GM10248 (cell line): ENCODE measurements around the gene PLEKHH3.

Experiments used
- CTCF ChIA-PET: fragments of 300-600 bp; sonication (Branson Sonifier 250); formaldehyde crosslinking; extraction: SDS; loops from one replicate; lab custom pipeline; 2021; ENCODE audit warnings: antibody characterized with exemption; lab: Yijun Ruan, JAX
- POLR2A ChIA-PET: fragments of 350-650 bp; sonication (Branson Sonifier 250); formaldehyde crosslinking; extraction: SDS; loops from one replicate; lab custom pipeline; 2020; ENCODE audit warnings: antibody characterized with exemption; lab: Yijun Ruan, JAX
- DNase-seq: peaks from one replicate; pipeline ENCODE4 v3.0.0; 2012; ENCODE audit errors: extremely low spot score
- TF ChIP-seq, protein P1 (sequence below): IDR thresholded peaks from 2 replicates; pipeline ENCODE4 v1.5.1; 2012; ENCODE audit warnings: mild to moderate bottlenecking, low read depth; ENCODE audit errors: extremely low read depth, missing control alignments, control extremely low read depth

The PLEKHH3 gene

DNA sequence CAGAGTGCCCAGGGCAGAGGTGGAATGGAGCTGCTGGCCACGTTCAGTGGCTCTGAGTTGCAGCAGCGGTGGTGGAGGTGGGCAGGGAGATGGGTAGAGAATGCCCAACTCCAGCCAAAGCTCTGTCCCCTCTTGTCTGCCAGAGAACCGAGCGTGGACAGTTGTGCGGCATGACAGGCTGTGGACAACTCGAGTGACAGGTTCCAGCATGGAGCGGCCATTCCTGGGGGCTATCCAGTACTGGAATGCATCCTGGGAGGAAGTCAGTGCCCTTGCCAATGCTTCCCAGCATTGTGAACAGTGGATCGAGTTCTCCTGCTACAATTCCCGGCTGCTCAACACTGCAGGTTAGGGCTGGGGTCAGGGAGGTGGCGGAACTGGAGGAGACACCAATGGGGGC lies 13.8 kb upstream of the PLEKHH3 start:
- TF ChIP-seq, protein P1, sequence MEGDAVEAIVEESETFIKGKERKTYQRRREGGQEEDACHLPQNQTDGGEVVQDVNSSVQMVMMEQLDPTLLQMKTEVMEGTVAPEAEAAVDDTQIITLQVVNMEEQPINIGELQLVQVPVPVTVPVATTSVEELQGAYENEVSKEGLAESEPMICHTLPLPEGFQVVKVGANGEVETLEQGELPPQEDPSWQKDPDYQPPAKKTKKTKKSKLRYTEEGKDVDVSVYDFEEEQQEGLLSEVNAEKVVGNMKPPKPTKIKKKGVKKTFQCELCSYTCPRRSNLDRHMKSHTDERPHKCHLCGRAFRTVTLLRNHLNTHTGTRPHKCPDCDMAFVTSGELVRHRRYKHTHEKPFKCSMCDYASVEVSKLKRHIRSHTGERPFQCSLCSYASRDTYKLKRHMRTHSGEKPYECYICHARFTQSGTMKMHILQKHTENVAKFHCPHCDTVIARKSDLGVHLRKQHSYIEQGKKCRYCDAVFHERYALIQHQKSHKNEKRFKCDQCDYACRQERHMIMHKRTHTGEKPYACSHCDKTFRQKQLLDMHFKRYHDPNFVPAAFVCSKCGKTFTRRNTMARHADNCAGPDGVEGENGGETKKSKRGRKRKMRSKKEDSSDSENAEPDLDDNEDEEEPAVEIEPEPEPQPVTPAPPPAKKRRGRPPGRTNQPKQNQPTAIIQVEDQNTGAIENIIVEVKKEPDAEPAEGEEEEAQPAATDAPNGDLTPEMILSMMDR, result no peak
- CTCF ChIA-PET, result interaction anchor here (1.6 kb wide), 1 partner anchor 11 kb away, joined by 7 read pairs; no protein-coding TSS in a partner anchor
- DNase-seq, result no peak
- POLR2A ChIA-PET, result interaction anchor here (0.5 kb wide), 1 partner anchor 44 kb away, joined by 7 read pairs; no protein-coding TSS in a partner anchor

DNA sequence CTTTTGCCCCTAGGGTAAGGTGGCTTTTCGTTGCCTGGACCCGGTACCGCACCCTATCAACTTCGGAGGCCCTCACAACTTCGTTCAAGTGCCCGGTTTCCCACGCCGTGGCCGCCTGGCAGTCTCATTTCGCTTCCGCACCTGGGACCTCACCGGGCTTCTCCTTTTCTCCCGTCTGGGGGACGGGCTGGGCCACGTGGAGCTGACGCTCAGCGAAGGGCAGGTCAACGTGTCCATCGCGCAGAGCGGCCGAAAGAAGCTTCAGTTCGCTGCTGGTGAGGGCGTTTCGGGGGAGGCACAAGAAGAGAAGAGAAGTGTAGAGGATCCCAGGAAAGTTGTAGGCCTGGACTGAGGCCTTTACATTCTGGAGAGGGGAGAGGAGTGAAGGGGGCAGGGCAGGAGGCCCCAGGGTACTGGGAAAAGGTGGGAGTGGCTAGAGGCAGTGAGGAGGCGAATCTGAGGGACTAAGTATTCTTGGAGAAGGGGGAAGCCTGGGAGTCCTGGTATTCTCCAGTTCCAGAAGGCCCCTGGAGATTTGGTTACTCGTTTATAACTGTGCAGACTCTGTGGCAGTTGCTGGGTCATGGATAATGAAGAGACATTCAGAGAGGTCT lies 11.0 kb upstream of the PLEKHH3 start:
- POLR2A ChIA-PET, result no interaction called here
- CTCF ChIA-PET, result interaction anchor here (0.7 kb wide), 1 partner anchor 76 kb away, joined by 3 read pairs; no protein-coding TSS in a partner anchor

DNA sequence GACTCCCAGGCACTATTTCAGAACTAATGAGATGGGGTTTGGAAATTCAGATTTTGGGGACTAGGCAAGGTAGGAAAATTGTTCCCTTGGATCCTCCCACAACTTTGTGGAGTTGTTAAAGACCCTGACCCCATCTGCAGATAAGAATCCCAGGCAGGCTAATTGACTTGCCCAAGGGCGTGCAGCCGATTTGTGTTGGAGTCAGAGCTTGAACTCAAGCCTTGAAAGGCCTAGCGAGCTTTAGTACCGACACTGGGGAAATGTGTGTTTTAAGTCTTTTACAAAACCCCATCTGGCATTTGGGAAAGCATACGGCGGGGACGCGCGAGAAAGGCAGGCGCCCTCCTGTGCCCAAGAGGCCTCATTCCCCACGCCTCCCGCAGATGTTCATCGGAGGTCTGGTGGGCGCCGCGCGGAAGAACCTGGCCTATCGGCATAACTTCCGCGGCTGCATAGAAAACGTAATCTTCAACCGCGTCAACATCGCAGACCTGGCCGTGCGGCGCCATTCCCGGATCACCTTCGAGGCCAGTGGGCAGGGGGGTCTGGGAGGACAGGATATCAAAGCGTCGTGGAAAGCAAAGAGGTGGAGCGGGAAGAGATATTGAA lies 9.8 kb upstream of the PLEKHH3 start:
- CTCF ChIA-PET, result no interaction called here
- TF ChIP-seq, protein P1, result no peak
- POLR2A ChIA-PET, result no interaction called here
- no peak for DNase-seq

More for the DNA sequence above, 11.0 kb upstream of the PLEKHH3 start:
- TF ChIP-seq, protein P1, result no peak
- no peak for DNase-seq

DNA sequence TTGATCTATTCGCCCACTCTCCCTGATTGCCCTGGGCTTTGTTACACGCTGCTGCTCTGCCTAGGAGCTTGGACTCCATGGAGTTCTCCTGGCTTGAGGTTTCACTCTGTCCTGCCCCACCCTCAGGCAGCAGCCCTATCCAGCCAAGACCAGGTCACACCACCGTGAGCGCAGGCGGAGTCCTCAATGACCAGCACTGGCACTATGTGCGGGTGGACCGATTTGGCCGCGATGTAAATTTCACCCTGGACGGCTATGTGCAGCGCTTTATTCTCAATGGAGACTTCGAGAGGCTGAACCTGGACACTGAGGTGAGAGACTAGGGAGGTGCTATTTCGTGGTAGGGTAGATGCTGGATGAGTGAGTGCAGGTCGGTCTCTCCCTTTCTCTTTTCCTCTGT lies 9.0 kb upstream of the PLEKHH3 start:
- DNase-seq, result no peak
- POLR2A ChIA-PET, result no interaction called here
- CTCF ChIA-PET, result interaction anchor here (0.9 to 1.3 kb wide), 3 partner anchors 11 to 107 kb away, joined by 3 to 4 read pairs (median 3); no protein-coding TSS in a partner anchor
- TF ChIP-seq, protein P1, result no peak

DNA sequence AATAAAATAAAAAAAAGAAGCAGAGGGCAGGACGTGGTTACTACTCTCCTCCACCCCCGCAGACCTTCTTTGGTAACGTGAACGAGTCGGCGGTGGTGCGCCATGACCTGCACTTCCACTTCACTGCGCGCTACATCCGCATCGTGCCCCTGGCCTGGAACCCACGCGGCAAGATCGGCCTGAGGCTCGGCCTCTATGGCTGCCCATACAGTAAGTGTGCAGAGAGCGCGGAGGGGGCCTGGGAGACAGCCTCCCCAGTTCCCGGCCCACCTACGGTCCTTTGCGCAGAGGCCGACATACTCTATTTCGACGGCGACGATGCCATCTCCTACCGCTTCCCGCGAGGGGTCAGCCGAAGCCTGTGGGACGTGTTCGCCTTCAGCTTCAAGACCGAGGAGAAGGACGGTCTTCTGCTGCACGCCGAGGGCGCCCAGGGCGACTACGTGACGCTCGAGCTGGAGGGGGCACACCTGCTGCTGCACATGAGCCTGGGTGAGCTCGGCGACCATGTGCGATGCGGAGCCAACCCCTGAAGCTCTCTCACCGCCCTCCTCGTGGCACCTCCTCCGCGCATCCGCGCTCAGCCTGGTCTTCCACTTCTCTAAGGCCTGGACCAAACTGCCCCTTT lies 8.2 kb upstream of the PLEKHH3 start:
- TF ChIP-seq, protein P1, result no peak
- ChIA-PET POLR2A (interaction anchor here (0.6 kb wide), 1 partner anchor 989 kb away, joined by 3 read pairs; no protein-coding TSS in a partner anchor), CTCF (interaction anchor here (0.9 to 1.3 kb wide), 3 partner anchors 10 to 107 kb away, joined by 3 to 4 read pairs (median 3); no protein-coding TSS in a partner anchor)
- DNase-seq, result no peak

DNA sequence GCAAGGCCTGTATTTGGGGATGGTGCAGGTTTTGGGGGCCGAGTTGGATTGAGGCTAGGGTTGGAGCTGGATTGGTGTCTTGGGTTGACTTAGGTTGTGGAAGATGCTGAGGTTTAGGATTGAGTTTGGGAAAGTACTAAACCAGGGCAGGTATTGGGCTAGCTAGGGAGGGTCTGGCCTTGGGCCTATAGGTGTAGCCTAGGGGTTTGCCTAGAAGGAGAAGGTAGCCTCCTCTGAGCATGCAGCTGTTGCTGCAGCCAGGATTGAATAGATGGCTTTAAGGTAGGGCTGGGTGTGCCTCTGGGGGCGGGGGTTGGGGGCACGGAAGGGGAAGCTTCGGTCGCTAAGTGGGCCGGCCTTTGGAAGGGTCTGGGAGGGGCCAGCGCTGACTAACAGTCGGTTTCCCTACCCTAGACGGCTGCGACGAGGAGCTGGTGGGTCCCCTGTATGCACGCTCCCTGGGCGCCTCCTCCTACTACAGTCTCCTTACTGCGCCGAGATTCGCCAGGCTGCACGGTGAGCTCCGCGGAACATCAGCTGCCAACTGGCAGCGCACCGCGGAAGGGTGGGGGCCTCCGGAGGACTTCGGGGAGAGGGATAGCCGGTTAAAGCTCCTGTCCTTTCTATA lies 6.7 kb upstream of the PLEKHH3 start:
- peak; percentile 65 for DNase-seq
- CTCF ChIA-PET, result interaction anchor here (0.7 to 2.0 kb wide), 16 partner anchors 9 to 462 kb away, joined by 3 to 10 read pairs (median 4); no protein-coding TSS in a partner anchor
- TF ChIP-seq, protein P1, result no peak
- POLR2A ChIA-PET, result interaction anchor here (0.6 to 0.9 kb wide), 4 partner anchors 66 to 632 kb away, joined by 3 to 5 read pairs (median 4); partner anchors contain the start of gene VPS25
